ENCODE measurements around the gene CLDN9. TPM values are rescaled to one million over a fixed set of nuclear protein-coding genes. Genes with fewer than 3 reads are reported as not detected.
A peak's percentile ranks its signal among the peaks of the same experiment; 100 is the strongest.

Gene CLDN9
- total RNA-seq, 2 donors from 2014 or later, result 4.7 to 11.2 TPM

GRCh38 chr16:3022684-3023414 lies 10.1 kb downstream of the CLDN9 start:
- WGBS, 2 donors, result 27 to 38% methylated on average over 7 to 8 of the region's 8 CpGs
- no peaks in the 10 kb centered on the region for H3K27me3 ChIP-seq
- H3K4me3 ChIP-seq, result no peak overlapping the region
- peak in 1 of 4 donors; percentile 51 for DNase-seq
- TF ChIP-seq POLR2A (IDR thresholded peaks at IDR 0.05) (peak in 1 of 3 donors; percentile 45), CTCF (IDR thresholded peaks at IDR 0.05) (no peak)
- peaks cover 0 to 3% of the 10 kb centered on the region in 2 donors for H3K36me3 ChIP-seq (replicated peaks in 1 of 2; ENCODE audit: insufficient read depth in 1 of 2, low read depth in 2 of 2)
- intact Hi-C loops (cut with DNase I), result no loop called here
- no peak for ATAC-seq
- H3K4me1 ChIP-seq, result peaks cover 72% of the 10 kb centered on the region
- no peaks in the 10 kb centered on the region for H3K9me3 ChIP-seq
- peak overlapping the region; percentile 98 to 100 (median 100) for H3K27ac ChIP-seq

- peak; percentile 68 to 76 (median 74) for DNase-seq
- TF ChIP-seq POLR2A (IDR thresholded peaks at IDR 0.05) (no peak), CTCF (IDR thresholded peaks at IDR 0.05) (no peak)
- ATAC-seq, result peak; percentile 0
- H3K27ac ChIP-seq, result peak overlapping the region; percentile 98 to 100 (median 100)
- peaks cover 0 to 3% of the 10 kb centered on the region in 2 donors for H3K36me3 ChIP-seq (replicated peaks in 1 of 2; ENCODE audit: insufficient read depth in 1 of 2, low read depth in 2 of 2)
- H3K27me3 ChIP-seq, result no peaks in the 10 kb centered on the region
- WGBS, 2 donors, result 31% methylated on average over 6 of the region's 6 CpGs; no CpG with 5 or more reads in 1 of the 2 donors
- no peak overlapping the region for H3K4me3 ChIP-seq
- peaks cover 72% of the 10 kb centered on the region for H3K4me1 ChIP-seq
- intact Hi-C loops (cut with DNase I), result no loop called here
- H3K9me3 ChIP-seq, result no peaks in the 10 kb centered on the region
Observed at GRCh38 chr16:3023415-3023668, 10.6 kb downstream of the CLDN9 start.

- Histone ChIP-seq H3K27ac (peak within 1 kb of the TSS; percentile 98 to 100 (median 100)), H3K36me3 (replicated peaks in 1 of 2; ENCODE audit: insufficient read depth in 1 of 2, low read depth in 2 of 2) (peaks cover 0 to 5% of the 10 kb centered on the region in 2 donors)
- intact Hi-C loops (cut with DNase I), result no loop called here
Observed at GRCh38 chr16:3023669-3024478, 11.2 kb downstream of the CLDN9 start, which contains the start of the genes HCFC1R1 and THOC6. Gene HCFC1R1 (minus strand): TSS chr16:3023942. CDS start chr16:3023941, 1 bp downstream. Gene THOC6 (plus strand): TSS chr16:3024035. CDS start chr16:3024327, 292 bp downstream.

More at GRCh38 chr16:3023669-3024478, 11.2 kb downstream of the CLDN9 start, which contains the start of the genes HCFC1R1 and THOC6:
- H3K27me3 ChIP-seq, result no peaks in the 10 kb centered on the region
- H3K9me3 ChIP-seq, result no peaks in the 10 kb centered on the region
- peak; percentile 98 to 99 (median 99) for DNase-seq
- peak; percentile 85 to 88 (median 87) for TF ChIP-seq POLR2A (IDR thresholded peaks at IDR 0.05)
- no peak for TF ChIP-seq CTCF (IDR thresholded peaks at IDR 0.05)
- peak; percentile 60 for ATAC-seq
- H3K4me3 ChIP-seq, result peak within 1 kb of the TSS in 1 of 2 donors; percentile 16
- 1% methylated on average over 19 to 55 of the region's 69 CpGs for WGBS, 2 donors
- peaks cover 73% of the 10 kb centered on the region for H3K4me1 ChIP-seq
